Stomach (tissue), 9 donors: Measurements from ENCODE around the gene MYF5. TPM values are rescaled to one million over a fixed set of nuclear protein-coding genes. Genes with fewer than 3 reads are reported as not detected.

Experiments used
- DNase-seq, 2 donors: peaks; one replicate each; pipeline versions ENCODE4 v3.0.0 to v3.0.0-alpha.2; 2013 to 2019
- H3K27ac ChIP-seq, 5 donors: fragments of 200-600 bp in 4 of 5; sonication (generic) in 4 of 5; one replicate each; pipeline ENCODE4 v1.5.1; 2013 to 2019; ENCODE audit warnings: mild to moderate bottlenecking in 1 of 5, moderate library complexity in 1 of 5
- H3K27me3 ChIP-seq, 3 donors: fragments of 200-600 bp; sonication (generic); one replicate each; pipeline ENCODE4 v1.5.1; 2017 to 2019; ENCODE audit warnings: mixed run types in 1 of 3
- H3K36me3 ChIP-seq, 4 donors: fragments of 200-600 bp; sonication (generic); 1 replicate in 3 of 4; 2 replicates in 1 of 4; pipeline ENCODE4 v1.5.1; 2016 to 2019
- H3K4me1 ChIP-seq, 4 donors: fragments of 200-600 bp; sonication (generic); one replicate each; pipeline ENCODE4 v1.5.1; 2016 to 2019
- H3K4me3 ChIP-seq, 4 donors: fragments of 200-600 bp; sonication (generic) in 3 of 4; one replicate each; pipeline ENCODE4 v1.5.1; 2016 to 2019; ENCODE audit warnings: mild to moderate bottlenecking in 1 of 4
- H3K9me3 ChIP-seq, 4 donors: fragments of 200-600 bp; sonication (generic); one replicate each; pipeline ENCODE4 v1.5.1; 2016 to 2019
- CTCF ChIP-seq, 7 experiments: fragments of 450-650 bp in 4 of 7; fragments of 200-600 bp in 3 of 7; sonication (generic) in 3 of 7; IDR thresholded peaks; one replicate each; pipeline ENCODE4 v1.5.1; 2016 to 2019; ENCODE audit warnings: antibody characterized with exemption in 7 of 7, control low read depth in 2 of 7, mild to moderate bottlenecking in 1 of 7
- EP300 ChIP-seq: sonication (generic); formaldehyde crosslinking; IDR thresholded peaks from one replicate; pipeline ENCODE4 v1.6.1; 2017; ENCODE audit warnings: antibody characterized with exemption
- POLR2A ChIP-seq, 4 donors: fragments of 450-650 bp; IDR thresholded peaks; one replicate each; pipeline ENCODE4 v1.6.1; 2016; ENCODE audit warnings: antibody characterized with exemption in 4 of 4, control low read depth in 2 of 4, mild to moderate bottlenecking in 1 of 4, moderate library complexity in 1 of 4
- POLR2AphosphoS5 ChIP-seq, 3 donors: sonication (generic); formaldehyde crosslinking; IDR thresholded peaks; one replicate each; pipeline ENCODE4 v1.6.1; 2016; ENCODE audit warnings: antibody characterized with exemption in 3 of 3
- WGBS, 5 donors: extraction: QIAGEN DNeasy Blood & Tissue Kit in 3 of 5; methylation state at CpG; one replicate each; pipeline versions ENCODE4 v1.1.5 to v1.1.7; 2013 to 2018; 5-methylcytosine and 5-hydroxymethylcytosine counted together
- intact Hi-C: fragments of 100-400 bp; cut with DNase I; formaldehyde crosslinking; loops from one replicate; pipeline ENCODE4 v1.15.1; 2023; ENCODE audit warnings: low total_unique reads
- polyA plus RNA-seq, 3 donors: library from polyadenylated mRNA; stranded (reverse); fragments of 200-250 nt; gene quantifications; one replicate each; pipeline ENCODE4 v1.2.3, GENCODE V29; 2013
- total RNA-seq, 5 donors: library from RNA; depleted of rRNA; stranded (reverse); fragments of >200 nt; gene quantifications; one replicate each; pipeline versions ENCODE4 v1.1.0 to v1.2.3, GENCODE V29; 2014 to 2016
- donor health status: healthy with polysubstance abuse.
- donor health status: Bipolar disorder and iron deficiency.
- donor health status: healthy.

MYF5 gene
- total and polyA plus RNA-seq, 8 donors = not detected

- H3K4me3 ChIP-seq = no peak overlapping the region
- no peaks in the 10 kb centered on the region for H3K36me3 ChIP-seq
- no peak for DNase-seq
- intact Hi-C loops = no loop called here
- H3K27me3 ChIP-seq = no peaks in the 10 kb centered on the region
- peaks cover 0 to 7% (median 3%) of the 10 kb centered on the region in 4 donors for H3K4me1 ChIP-seq
- TF ChIP-seq EP300 (no peak), POLR2AphosphoS5 (IDR thresholded peaks at IDR 0.05) (no peak), CTCF (IDR thresholded peaks at IDR 0.05) (no peak), POLR2A (IDR thresholded peaks at IDR 0.05) (no peak)
- 33 to 59% (median 46%) methylated on average over 1 of the region's 1 CpG for WGBS, 5 donors
- no peaks in the 10 kb centered on the region for H3K9me3 ChIP-seq
- no peak overlapping the region for H3K27ac ChIP-seq
Observed at GRCh38 chr12:80690090-80690489, 26.6 kb upstream of the MYF5 start.

- H3K27me3 ChIP-seq = no peaks in the 10 kb centered on the region
- H3K36me3 ChIP-seq = no peaks in the 10 kb centered on the region
- 16 to 39% (median 36%) methylated on average over 2 of the region's 2 CpGs for WGBS, 5 donors
- H3K27ac ChIP-seq = no peak overlapping the region
- TF ChIP-seq POLR2A (IDR thresholded peaks at IDR 0.05) (no peak), CTCF (IDR thresholded peaks at IDR 0.05) (no peak), POLR2AphosphoS5 (IDR thresholded peaks at IDR 0.05) (no peak), EP300 (no peak)
- peaks cover 0 to 7% (median 3%) of the 10 kb centered on the region in 4 donors for H3K4me1 ChIP-seq
- H3K9me3 ChIP-seq = no peaks in the 10 kb centered on the region
- intact Hi-C loops = no loop called here
- DNase-seq = no peak
- H3K4me3 ChIP-seq = no peak overlapping the region
Observed at GRCh38 chr12:80690513-80690912, 26.2 kb upstream of the MYF5 start.

- TF ChIP-seq POLR2AphosphoS5 (IDR thresholded peaks at IDR 0.05) = no peak
- TF ChIP-seq CTCF (IDR thresholded peaks at IDR 0.05) = no peak
- no peak for TF ChIP-seq POLR2A (IDR thresholded peaks at IDR 0.05)
- TF ChIP-seq EP300 = no peak
- 69 to 91% (median 78%) methylated on average over 1 of the region's 1 CpG for WGBS, 5 donors
- H3K27ac ChIP-seq = no peak overlapping the region
- intact Hi-C loops = no loop called here
- H3K9me3 ChIP-seq = no peaks in the 10 kb centered on the region
- H3K36me3 ChIP-seq = no peaks in the 10 kb centered on the region
- H3K4me1 ChIP-seq = peaks cover 0 to 7% (median 3%) of the 10 kb centered on the region in 4 donors
- peak in 1 of 2 donors; percentile 19 for DNase-seq
- no peaks in the 10 kb centered on the region for H3K27me3 ChIP-seq
- H3K4me3 ChIP-seq = no peak overlapping the region
Observed at GRCh38 chr12:80692114-80692513, 24.6 kb upstream of the MYF5 start.

GRCh38 chr12:80697270-80697887, 19.3 kb upstream of the MYF5 start:
- 51 to 76% (median 73%) methylated on average over 2 of the region's 2 CpGs for WGBS, 5 donors
- no peak for DNase-seq
- TF ChIP-seq CTCF (IDR thresholded peaks at IDR 0.05) (no peak), EP300 (no peak), POLR2A (IDR thresholded peaks at IDR 0.05) (no peak), POLR2AphosphoS5 (IDR thresholded peaks at IDR 0.05) (no peak)
- no peaks in the 10 kb centered on the region for H3K27me3 ChIP-seq
- no peaks in the 10 kb centered on the region for H3K9me3 ChIP-seq
- H3K36me3 ChIP-seq = no peaks in the 10 kb centered on the region
- no peaks in the 10 kb centered on the region for H3K4me1 ChIP-seq
- intact Hi-C loops = no loop called here
- H3K4me3 ChIP-seq = no peak overlapping the region
- H3K27ac ChIP-seq = no peak overlapping the region
